DND-41 (cell line): ENCODE data around the gene RBM47.
A peak's percentile ranks its signal among the peaks of the same experiment; 100 is the strongest.

ENCODE experiments used
- ATAC-seq: fragments of 200-7000 bp; cut with Tn5 transposase; 3 replicates; pipeline ENCODE4 v1.9.1; 2021; ENCODE audit warnings: low read depth; ENCODE audit not compliant: insufficient read depth
- DNase-seq: peaks from one replicate; pipeline ENCODE4 v3.0.0-alpha.2; 2020
- H2AFZ ChIP-seq: 2 replicates; pipeline ENCODE4 v1.6.0; 2012; ENCODE audit warnings: low read depth, low read length
- H3K27ac ChIP-seq: 2 replicates; pipeline ENCODE4 v1.5.1; 2012; ENCODE audit warnings: low read length, inconsistent platforms
- H3K27me3 ChIP-seq: fragments of 200-600 bp; sonication (generic); 2 replicates; pipeline ENCODE4 v1.6.0; 2012; ENCODE audit warnings: low read length, mild to moderate bottlenecking, inconsistent platforms; ENCODE audit not compliant: insufficient read depth, poor library complexity
- H3K36me3 ChIP-seq: 2 replicates; pipeline ENCODE4 v1.5.1; 2012; ENCODE audit warnings: low read length, inconsistent platforms; ENCODE audit not compliant: insufficient read depth
- H3K4me1 ChIP-seq: 2 replicates; pipeline ENCODE4 v1.5.1; 2012; ENCODE audit warnings: mild to moderate bottlenecking, low read length; ENCODE audit not compliant: insufficient read depth
- H3K4me2 ChIP-seq: 2 replicates; pipeline ENCODE4 v1.6.0; 2012; ENCODE audit warnings: mild to moderate bottlenecking, moderate library complexity, low read length, inconsistent platforms; ENCODE audit not compliant: insufficient read depth
- H3K4me3 ChIP-seq, 2 experiments: fragments of 200-600 bp in 1 of 2; shearing (Covaris generic) in 1 of 2; 2 replicates each; pipeline ENCODE4 v1.5.1; 2012 to 2016; ENCODE audit warnings: inconsistent platforms in 2 of 2, low read length in 2 of 2, mild to moderate bottlenecking in 2 of 2, low read depth in 1 of 2, moderate library complexity in 1 of 2
- H3K79me2 ChIP-seq: 2 replicates; pipeline ENCODE4 v1.6.0; 2012; ENCODE audit warnings: low read length, inconsistent platforms; ENCODE audit not compliant: insufficient read depth
- H3K9ac ChIP-seq: 2 replicates; pipeline ENCODE4 v1.6.0; 2012; ENCODE audit warnings: low read depth, mild to moderate bottlenecking, inconsistent platforms, low read length, moderate library complexity
- H3K9me3 ChIP-seq: 2 replicates; pipeline ENCODE4 v1.5.1; 2012; ENCODE audit warnings: low read length, moderate library complexity, mild to moderate bottlenecking, inconsistent platforms; ENCODE audit not compliant: insufficient read depth, severe bottlenecking
- H4K20me1 ChIP-seq: 2 replicates; pipeline ENCODE4 v1.6.0; 2012; ENCODE audit warnings: low read length; ENCODE audit not compliant: insufficient read depth
- EZH2 ChIP-seq: IDR thresholded peaks from 3 replicates; pipeline ENCODE4 v1.6.1; 2012; ENCODE audit warnings: borderline replicate concordance, low read depth, mild to moderate bottlenecking, moderate library complexity, low read length, inconsistent platforms; ENCODE audit not compliant: severe bottlenecking
- TF ChIP-seq, protein P1 (sequence below): IDR thresholded peaks from 2 replicates; pipeline ENCODE4 v1.5.1; 2012; ENCODE audit warnings: borderline replicate concordance, low read length, moderate library complexity, mild to moderate bottlenecking; ENCODE audit not compliant: poor library complexity, severe bottlenecking; ENCODE audit errors: extremely low read depth

RBM47 gene

DNA sequence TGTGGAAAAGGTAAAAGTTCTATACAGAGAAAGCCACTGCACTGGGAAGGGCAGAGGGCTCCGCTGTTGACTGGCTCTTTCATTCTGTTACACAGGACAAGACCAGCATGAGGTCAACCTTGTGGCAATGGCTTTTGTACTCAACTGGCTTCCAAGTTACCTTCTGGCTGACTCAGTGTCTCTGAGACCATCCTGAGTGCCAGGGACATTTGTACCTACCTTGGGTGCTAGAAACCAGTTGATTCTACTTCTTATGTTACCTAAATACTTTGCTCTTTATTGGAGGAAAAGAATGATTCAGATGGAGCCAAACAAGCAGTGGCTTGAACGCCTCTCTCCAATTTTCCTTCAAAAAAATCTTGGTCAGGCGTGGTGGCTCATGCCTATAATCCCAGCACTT, 123.2 kb downstream of the RBM47 start:
- no peak for ATAC-seq
- no peak for DNase-seq

DNA sequence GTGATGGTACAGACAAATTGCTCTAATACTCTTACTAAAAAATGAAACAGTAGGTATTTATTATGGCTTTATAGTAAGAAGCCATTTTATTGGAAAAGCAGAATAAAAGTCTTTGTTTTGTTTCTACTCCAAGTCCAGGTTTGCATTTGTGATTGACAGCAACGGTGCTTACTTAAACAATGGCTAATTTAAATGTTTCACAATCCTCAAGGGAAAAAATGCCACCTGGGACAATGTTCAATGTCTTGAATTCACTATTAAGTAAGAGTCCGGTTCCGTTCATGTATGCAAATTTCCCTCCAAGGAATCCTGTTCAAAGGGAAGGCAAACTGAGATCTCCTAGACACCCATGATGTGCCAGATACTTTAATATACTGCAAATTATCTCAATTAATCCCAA, 123.6 kb downstream of the RBM47 start:
- Histone ChIP-seq H3K79me2 (no peaks in the 10 kb centered on the region), H3K4me3 (no peak overlapping the region), H2AFZ (no peak overlapping the region), H3K27ac (no peak overlapping the region), H3K4me2 (no peak overlapping the region), H3K9ac (no peak overlapping the region), H4K20me1 (no peaks in the 10 kb centered on the region), H3K36me3 (no peaks in the 10 kb centered on the region), H3K9me3 (no peaks in the 10 kb centered on the region), H3K4me1 (no peaks in the 10 kb centered on the region), H3K27me3 (peaks cover 3% of the 10 kb centered on the region)
- no peak for DNase-seq
- ATAC-seq: no peak
- TF ChIP-seq EZH2: no peak
- TF ChIP-seq, protein P1, sequence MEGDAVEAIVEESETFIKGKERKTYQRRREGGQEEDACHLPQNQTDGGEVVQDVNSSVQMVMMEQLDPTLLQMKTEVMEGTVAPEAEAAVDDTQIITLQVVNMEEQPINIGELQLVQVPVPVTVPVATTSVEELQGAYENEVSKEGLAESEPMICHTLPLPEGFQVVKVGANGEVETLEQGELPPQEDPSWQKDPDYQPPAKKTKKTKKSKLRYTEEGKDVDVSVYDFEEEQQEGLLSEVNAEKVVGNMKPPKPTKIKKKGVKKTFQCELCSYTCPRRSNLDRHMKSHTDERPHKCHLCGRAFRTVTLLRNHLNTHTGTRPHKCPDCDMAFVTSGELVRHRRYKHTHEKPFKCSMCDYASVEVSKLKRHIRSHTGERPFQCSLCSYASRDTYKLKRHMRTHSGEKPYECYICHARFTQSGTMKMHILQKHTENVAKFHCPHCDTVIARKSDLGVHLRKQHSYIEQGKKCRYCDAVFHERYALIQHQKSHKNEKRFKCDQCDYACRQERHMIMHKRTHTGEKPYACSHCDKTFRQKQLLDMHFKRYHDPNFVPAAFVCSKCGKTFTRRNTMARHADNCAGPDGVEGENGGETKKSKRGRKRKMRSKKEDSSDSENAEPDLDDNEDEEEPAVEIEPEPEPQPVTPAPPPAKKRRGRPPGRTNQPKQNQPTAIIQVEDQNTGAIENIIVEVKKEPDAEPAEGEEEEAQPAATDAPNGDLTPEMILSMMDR: no peak

More for the DNA sequence above, 123.2 kb downstream of the RBM47 start:
- H3K9me3 ChIP-seq: no peaks in the 10 kb centered on the region
- H3K27ac ChIP-seq: no peak overlapping the region
- H3K4me2 ChIP-seq: no peak overlapping the region
- no peaks in the 10 kb centered on the region for H3K36me3 ChIP-seq
- H4K20me1 ChIP-seq: no peaks in the 10 kb centered on the region
- H3K4me3 ChIP-seq: no peak overlapping the region
- no peak overlapping the region for H3K9ac ChIP-seq
- H2AFZ ChIP-seq: no peak overlapping the region
- TF ChIP-seq EZH2: no peak
- TF ChIP-seq, protein P1: no peak
- peaks cover 3% of the 10 kb centered on the region for H3K27me3 ChIP-seq
- H3K79me2 ChIP-seq: no peaks in the 10 kb centered on the region
- no peaks in the 10 kb centered on the region for H3K4me1 ChIP-seq

DNA sequence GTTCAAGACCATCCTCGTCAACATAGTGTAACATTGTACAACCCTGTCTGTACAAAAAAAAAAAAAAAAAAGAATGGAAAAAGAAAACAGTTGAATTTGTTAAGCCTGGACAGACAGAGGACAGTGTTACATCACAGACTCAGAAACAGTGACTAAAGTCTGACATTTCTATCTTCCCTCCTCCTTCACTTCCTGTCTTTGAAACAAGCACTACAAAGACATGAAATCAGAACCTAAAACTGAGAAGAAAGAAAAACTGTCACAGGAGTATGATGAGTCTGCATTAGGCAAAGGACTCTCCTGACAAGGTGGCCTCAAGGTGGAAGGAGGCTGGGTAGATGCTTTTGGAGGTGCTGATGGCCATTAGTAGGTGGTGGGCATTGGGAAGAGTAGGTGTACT, 126.7 kb downstream of the RBM47 start:
- no peak overlapping the region for H3K27ac ChIP-seq
- no peak overlapping the region for H3K9ac ChIP-seq

More for the DNA sequence above, 126.7 kb downstream of the RBM47 start:
- H3K79me2 ChIP-seq: no peaks in the 10 kb centered on the region
- no peaks in the 10 kb centered on the region for H3K9me3 ChIP-seq
- H3K4me2 ChIP-seq: no peak overlapping the region
- ATAC-seq (peak; percentile 40; the same call in 1 of the 3 replicates), DNase-seq (no peak)
- H3K27me3 ChIP-seq: peaks cover 3% of the 10 kb centered on the region
- no peak overlapping the region for H2AFZ ChIP-seq
- H4K20me1 ChIP-seq: no peaks in the 10 kb centered on the region
- TF ChIP-seq, protein P1: no peak
- no peak for TF ChIP-seq EZH2
- H3K4me3 ChIP-seq: no peak overlapping the region
- no peaks in the 10 kb centered on the region for H3K36me3 ChIP-seq
- H3K4me1 ChIP-seq: no peaks in the 10 kb centered on the region
